Measurements from ENCODE around the gene ZRSR2.
A peak's percentile ranks its signal among the peaks of the same experiment; 100 is the strongest.
"Not testable (repeated sequence)": the region's sequence is repeated elsewhere in the genome, so short reads cannot be mapped to it uniquely, and the experiment has no call there.

Gene ZRSR2

GRCh38 chrX:15820106-15821073, 30.1 kb downstream of the ZRSR2 start:
- Mint-ChIP-seq H3K27ac (peak overlapping the region; percentile 77), H3K27me3 (no peaks in the 10 kb centered on the region), H3K4me3 (no peak overlapping the region), H3K4me1 (ENCODE audit: low read depth) (peaks cover 37% of the 10 kb centered on the region), H3K36me3 (ENCODE audit: low read depth) (peaks cover 83% of the 10 kb centered on the region), H3K9me3 (no peaks in the 10 kb centered on the region)
- no peak for DNase-seq

DNA sequence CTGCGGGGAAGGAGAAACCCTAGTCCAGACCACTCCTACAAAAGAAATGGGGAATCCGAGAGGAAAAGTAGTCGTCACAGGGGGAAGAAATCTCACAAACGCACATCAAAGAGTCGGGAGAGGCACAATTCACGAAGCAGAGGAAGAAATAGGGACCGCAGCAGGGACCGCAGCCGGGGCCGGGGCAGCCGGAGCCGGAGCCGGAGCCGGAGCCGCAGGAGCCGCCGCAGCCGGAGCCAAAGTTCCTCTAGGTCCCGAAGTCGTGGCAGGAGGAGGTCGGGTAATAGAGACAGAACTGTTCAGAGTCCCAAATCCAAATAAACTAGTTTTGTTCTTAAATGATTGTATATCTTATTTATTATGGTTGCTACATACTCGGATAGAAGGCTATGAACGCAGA, 32.6 kb downstream of the ZRSR2 start:
- H3K4me1 Mint-ChIP-seq (ENCODE audit: low read depth) = peaks cover 21% of the 10 kb centered on the region
- no peak for DNase-seq
- no peak overlapping the region for H3K4me3 Mint-ChIP-seq
- no peaks in the 10 kb centered on the region for H3K9me3 Mint-ChIP-seq
- peaks cover 83% of the 10 kb centered on the region for H3K36me3 Mint-ChIP-seq (ENCODE audit: low read depth)
- H3K27me3 Mint-ChIP-seq = no peaks in the 10 kb centered on the region
- peak overlapping the region; percentile 29 for H3K27ac Mint-ChIP-seq

DNA sequence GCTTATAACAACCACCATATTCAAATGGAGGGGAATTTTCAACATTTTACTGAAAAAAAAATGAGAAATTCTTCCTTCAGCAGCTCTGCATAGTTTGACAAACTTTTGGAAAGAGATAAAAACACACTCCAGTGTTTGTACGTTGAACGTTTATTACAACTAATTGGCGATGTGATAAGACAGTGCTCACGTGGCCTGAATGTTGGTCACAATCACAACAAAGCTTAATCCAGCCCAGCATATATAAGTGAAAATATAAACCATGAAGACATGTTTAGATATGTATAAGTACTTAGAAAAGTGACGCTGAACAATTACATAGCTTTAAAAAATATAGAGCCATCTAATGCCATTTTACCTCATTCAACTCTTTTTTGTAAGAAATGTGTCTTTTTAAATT, 35.7 kb downstream of the ZRSR2 start:
- Mint-ChIP-seq H3K27ac (peak overlapping the region; percentile 37), H3K36me3 (ENCODE audit: low read depth) (peaks cover 81% of the 10 kb centered on the region), H3K4me1 (ENCODE audit: low read depth) (peaks cover 10% of the 10 kb centered on the region), H3K4me3 (no peak overlapping the region), H3K9me3 (no peaks in the 10 kb centered on the region), H3K27me3 (no peaks in the 10 kb centered on the region)
- DNase-seq = no peak

- no peaks in the 10 kb centered on the region for H3K9me3 Mint-ChIP-seq
- no peak overlapping the region for H3K27ac Mint-ChIP-seq
- no peak for DNase-seq
- H3K4me1 Mint-ChIP-seq (ENCODE audit: low read depth) = peaks cover 11% of the 10 kb centered on the region
- peaks cover 65% of the 10 kb centered on the region for H3K36me3 Mint-ChIP-seq (ENCODE audit: low read depth)
- no peaks in the 10 kb centered on the region for H3K27me3 Mint-ChIP-seq
- no peak overlapping the region for H3K4me3 Mint-ChIP-seq
Measured at GRCh38 chrX:15829217-15829616, 38.9 kb downstream of the ZRSR2 start.

GRCh38 chrX:15831347-15831746, 41.1 kb downstream of the ZRSR2 start:
- not testable (repeated sequence) for DNase-seq, H3K27me3 Mint-ChIP-seq, H3K9me3 Mint-ChIP-seq, H3K27ac Mint-ChIP-seq, H3K4me3 Mint-ChIP-seq
- peaks cover 60% of the 10 kb centered on the region for H3K36me3 Mint-ChIP-seq (ENCODE audit: low read depth)
- H3K4me1 Mint-ChIP-seq (ENCODE audit: low read depth) = peaks cover 12% of the 10 kb centered on the region

- peaks cover 11% of the 10 kb centered on the region for H3K4me1 Mint-ChIP-seq (ENCODE audit: low read depth)
- H3K4me3 Mint-ChIP-seq = no peak overlapping the region
- H3K27me3 Mint-ChIP-seq = no peaks in the 10 kb centered on the region
- no peaks in the 10 kb centered on the region for H3K9me3 Mint-ChIP-seq
- no peak for DNase-seq
- no peak overlapping the region for H3K27ac Mint-ChIP-seq
- peaks cover 53% of the 10 kb centered on the region for H3K36me3 Mint-ChIP-seq (ENCODE audit: low read depth)
Measured at GRCh38 chrX:15834053-15834452, 43.8 kb downstream of the ZRSR2 start.

DNA sequence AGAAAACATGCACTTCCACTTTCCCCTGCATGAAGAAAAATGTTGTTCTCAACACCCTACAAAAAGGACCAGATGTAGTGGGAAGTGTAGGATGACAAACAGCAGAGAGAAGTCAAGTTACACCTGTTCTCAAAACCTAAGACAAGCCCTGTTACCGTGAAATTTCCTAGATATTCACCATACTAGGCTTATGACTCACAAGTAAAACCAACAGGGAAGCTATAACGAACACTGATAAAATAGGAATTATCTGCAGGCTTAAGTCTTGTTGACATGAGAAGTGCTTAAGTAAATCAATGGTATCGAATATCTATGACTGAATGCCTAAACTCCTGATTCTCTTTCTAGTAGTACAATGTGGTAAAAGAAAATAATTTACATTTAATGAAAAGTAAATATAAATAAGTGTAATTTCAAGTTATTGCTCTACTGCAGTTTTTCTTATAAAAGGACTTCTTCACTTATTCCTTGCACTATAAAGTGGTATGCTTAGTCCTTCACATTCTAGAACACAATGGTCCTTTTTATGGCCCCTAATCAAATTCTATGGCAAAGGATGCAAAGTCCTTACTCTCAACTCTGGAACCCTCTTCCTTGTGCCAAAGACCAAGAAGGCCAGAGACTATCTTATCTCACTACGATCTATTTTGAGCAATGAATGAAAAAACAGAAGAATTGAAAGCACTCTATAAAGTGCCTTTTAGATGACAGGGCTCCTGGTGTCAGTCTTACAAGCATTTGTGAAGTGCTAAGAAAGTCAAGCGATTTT, 44.7 kb downstream of the ZRSR2 start:
- no peak for DNase-seq
- Mint-ChIP-seq H3K27ac (no peak overlapping the region), H3K27me3 (no peaks in the 10 kb centered on the region), H3K4me3 (no peak overlapping the region), H3K9me3 (no peaks in the 10 kb centered on the region), H3K36me3 (ENCODE audit: low read depth) (peaks cover 48% of the 10 kb centered on the region), H3K4me1 (ENCODE audit: low read depth) (peaks cover 6% of the 10 kb centered on the region)

DNA sequence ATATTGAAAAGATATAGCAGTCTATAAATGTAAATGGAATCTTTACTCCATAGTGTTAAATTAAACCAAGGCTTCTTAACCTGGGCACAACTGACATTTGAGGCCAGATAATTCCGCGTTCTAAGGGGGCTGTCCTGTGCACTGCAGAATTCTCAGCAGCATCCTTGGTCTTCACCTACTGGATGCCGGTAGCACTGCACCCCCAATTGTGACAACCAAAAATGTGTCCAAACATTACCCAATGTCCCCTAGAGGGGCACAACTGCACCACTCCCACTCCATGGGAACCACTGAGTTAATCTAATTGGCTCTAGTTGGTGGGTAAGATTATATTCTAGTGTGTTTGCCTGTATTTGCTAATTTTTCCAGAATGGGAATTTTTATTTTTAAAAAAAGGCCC, 47.7 kb downstream of the ZRSR2 start:
- H3K27me3 Mint-ChIP-seq = no peaks in the 10 kb centered on the region
- no peaks in the 10 kb centered on the region for H3K9me3 Mint-ChIP-seq
- H3K4me3 Mint-ChIP-seq = no peak overlapping the region
- no peak overlapping the region for H3K27ac Mint-ChIP-seq
- peaks cover 8% of the 10 kb centered on the region for H3K4me1 Mint-ChIP-seq (ENCODE audit: low read depth)
- H3K36me3 Mint-ChIP-seq (ENCODE audit: low read depth) = peaks cover 63% of the 10 kb centered on the region
- no peak for DNase-seq

- H3K9me3 Mint-ChIP-seq = no peaks in the 10 kb centered on the region
Measured at GRCh38 chrX:15841853-15842516, 51.7 kb downstream of the ZRSR2 start.

GRCh38 chrX:15843960-15844359, 53.7 kb downstream of the ZRSR2 start:
- Mint-ChIP-seq H3K36me3 (ENCODE audit: low read depth) (peaks cover 76% of the 10 kb centered on the region), H3K4me3 (no peak overlapping the region), H3K27me3 (no peaks in the 10 kb centered on the region), H3K9me3 (no peaks in the 10 kb centered on the region), H3K27ac (no peak overlapping the region), H3K4me1 (ENCODE audit: low read depth) (peaks cover 14% of the 10 kb centered on the region)
- DNase-seq = no peak

More at GRCh38 chrX:15841853-15842516, 51.7 kb downstream of the ZRSR2 start:
- DNase-seq = no peak
- Mint-ChIP-seq H3K36me3 (ENCODE audit: low read depth) (peaks cover 75% of the 10 kb centered on the region), H3K27me3 (no peaks in the 10 kb centered on the region), H3K4me1 (ENCODE audit: low read depth) (peaks cover 9% of the 10 kb centered on the region), H3K27ac (no peak overlapping the region), H3K4me3 (no peak overlapping the region)

DNA sequence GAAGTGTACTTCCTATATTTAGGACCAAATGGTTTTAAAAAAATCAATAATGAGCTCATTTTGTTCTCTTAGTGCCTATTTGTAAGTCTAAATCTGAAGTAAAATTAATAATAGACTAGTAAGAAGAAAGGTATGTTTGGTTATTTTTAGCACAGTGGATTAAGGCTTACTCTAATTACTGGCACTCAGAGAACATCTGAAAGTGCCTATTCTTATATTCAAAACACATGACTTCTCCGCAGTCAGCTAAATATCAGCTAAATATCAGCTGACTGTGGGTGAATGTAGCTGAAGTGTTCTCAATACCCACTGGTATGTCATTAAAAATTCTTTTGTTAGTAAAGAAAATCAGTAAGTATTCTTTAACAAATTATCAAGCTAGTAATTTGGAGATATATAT, 58.3 kb downstream of the ZRSR2 start:
- H3K9me3 Mint-ChIP-seq = no peaks in the 10 kb centered on the region
- H3K4me1 Mint-ChIP-seq (ENCODE audit: low read depth) = peaks cover 30% of the 10 kb centered on the region
- H3K4me3 Mint-ChIP-seq = no peak overlapping the region
- peaks cover 10% of the 10 kb centered on the region for H3K27me3 Mint-ChIP-seq
- DNase-seq = no peak
- no peak overlapping the region for H3K27ac Mint-ChIP-seq
- H3K36me3 Mint-ChIP-seq (ENCODE audit: low read depth) = peaks cover 74% of the 10 kb centered on the region

DNA sequence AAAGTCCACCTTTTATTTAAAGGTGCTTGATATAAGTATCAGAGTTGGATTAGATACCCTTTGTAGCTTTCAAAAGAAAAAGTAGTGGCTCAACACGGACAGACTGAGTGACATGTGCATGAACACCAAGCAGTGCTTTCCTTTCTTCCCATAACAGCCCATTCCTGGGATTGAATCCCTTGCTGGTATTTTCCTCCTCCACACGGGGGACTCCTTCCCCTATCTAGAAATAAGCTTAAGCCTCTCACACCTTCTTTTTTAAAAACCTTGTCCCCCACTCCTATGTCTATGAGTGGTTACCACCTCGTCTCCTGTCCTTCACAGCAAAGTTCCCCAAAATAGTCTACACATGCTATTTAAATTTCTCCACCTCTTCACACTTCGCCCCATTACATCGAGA, 59.3 kb downstream of the ZRSR2 start:
- no peak for DNase-seq
- Mint-ChIP-seq H3K4me1 (ENCODE audit: low read depth) (peaks cover 28% of the 10 kb centered on the region), H3K27ac (no peak overlapping the region), H3K36me3 (ENCODE audit: low read depth) (peaks cover 64% of the 10 kb centered on the region), H3K9me3 (no peaks in the 10 kb centered on the region), H3K4me3 (no peak overlapping the region), H3K27me3 (peaks cover 12% of the 10 kb centered on the region)

- Mint-ChIP-seq H3K36me3 (ENCODE audit: low read depth) (peaks cover 36% of the 10 kb centered on the region), H3K27ac (peak overlapping the region; percentile 52), H3K4me3 (peak overlapping the region; percentile 81), H3K9me3 (no peaks in the 10 kb centered on the region), H3K27me3 (peaks cover 16% of the 10 kb centered on the region), H3K4me1 (ENCODE audit: low read depth) (peaks cover 36% of the 10 kb centered on the region)
- DNase-seq = peak; percentile 32
Measured at GRCh38 chrX:15853586-15854079, 63.3 kb downstream of the ZRSR2 start.

DNA sequence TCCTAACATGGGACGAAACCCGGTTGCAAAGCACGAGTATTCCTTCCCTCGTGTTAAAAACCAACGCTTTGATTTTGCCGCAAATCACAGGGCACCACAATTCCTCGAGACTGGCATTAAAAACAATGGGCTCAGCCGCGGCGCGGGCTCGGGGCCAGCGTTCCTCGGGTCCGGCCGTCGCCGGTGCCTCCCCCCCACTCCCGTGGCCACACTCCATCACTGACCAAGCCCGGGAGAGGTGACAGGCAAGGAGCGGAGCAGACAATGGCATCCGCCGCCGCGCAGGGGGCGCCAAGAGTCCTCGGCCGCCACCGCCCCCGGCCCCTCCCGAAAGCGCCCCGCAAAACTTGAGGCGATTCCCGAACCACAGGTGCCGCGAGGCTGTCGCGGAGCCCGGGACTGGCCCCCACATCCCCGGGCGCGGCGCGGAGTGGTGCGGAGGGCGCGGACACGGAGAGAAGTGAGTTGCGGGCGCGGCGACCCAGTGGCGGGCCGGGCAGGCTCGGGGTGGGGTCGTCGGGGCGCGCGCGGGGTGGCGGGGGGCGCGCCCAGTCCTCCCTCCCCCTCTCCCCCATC, 63.9 kb downstream of the ZRSR2 start:
- peak; percentile 73 for DNase-seq
- H3K27ac Mint-ChIP-seq = peak overlapping the region; percentile 52

More for the DNA sequence above, 63.9 kb downstream of the ZRSR2 start:
- Mint-ChIP-seq H3K4me1 (ENCODE audit: low read depth) (peaks cover 36% of the 10 kb centered on the region), H3K27me3 (peaks cover 16% of the 10 kb centered on the region), H3K9me3 (no peaks in the 10 kb centered on the region), H3K36me3 (ENCODE audit: low read depth) (peaks cover 36% of the 10 kb centered on the region), H3K4me3 (peak overlapping the region; percentile 81)

All from activated T-cell treated with anti-CD3 and anti-CD28 coated beads, Interleukin-2, amount 50 U/mL, for 24 hours (primary cell).